B cell (primary cell): ENCODE measurements around the gene MMP14. TPM values are rescaled to one million over a fixed set of nuclear protein-coding genes. Genes with fewer than 3 reads are reported as not detected.

Source experiments
- ATAC-seq: fragments of 200-7000 bp; cut with Tn5 transposase; one replicate; pipeline ENCODE4 v1.10.0; 2021; ENCODE audit warnings: low read depth, mild to moderate bottlenecking, moderate number of reproducible peaks, moderate library complexity
- CTCF ChIA-PET: fragments of 350-600 bp; sonication (Branson Sonifier 250); formaldehyde crosslinking; loops from one replicate; lab custom pipeline; 2021; ENCODE audit warnings: antibody characterized with exemption, inconsistent platforms; lab: Charles Lee
- POLR2A ChIA-PET: fragments of 350-600 bp; sonication (Branson Sonifier 250); formaldehyde crosslinking; loops from one replicate; lab custom pipeline; 2021; ENCODE audit warnings: antibody characterized with exemption; lab: Charles Lee
- DNase-seq: peaks from one replicate; pipeline ENCODE4 v3.0.0; 2013
- H2AFZ ChIP-seq: 2 replicates; pipeline ENCODE4 v1.6.1; 2012; ENCODE audit warnings: mild to moderate bottlenecking, low read depth, low read length; ENCODE audit not compliant: insufficient read depth, poor library complexity, severe bottlenecking
- H3K27ac ChIP-seq, 2 donors: 1 replicate in 1 of 2; 2 replicates in 1 of 2; pipeline ENCODE4 v1.5.1; 2012 to 2013; ENCODE audit warnings: low read length in 2 of 2, mild to moderate bottlenecking in 2 of 2, moderate library complexity in 1 of 2
- H3K27me3 ChIP-seq, 4 experiments: fragments of 200-600 bp in 1 of 4; sonication (generic) in 1 of 4; replicated peaks in 1 of 4; 1 replicate in 2 of 4; 2 replicates in 2 of 4; pipeline versions ENCODE4 v1.6.1 to v1.7.0; 2013 to 2016; ENCODE audit warnings: low read length in 3 of 4, mild to moderate bottlenecking in 2 of 4, mixed read lengths in 1 of 4, moderate library complexity in 1 of 4; ENCODE audit not compliant: insufficient read depth in 4 of 4, control insufficient read depth in 3 of 4; ENCODE audit errors: control extremely low read depth in 1 of 4
- H3K36me3 ChIP-seq, 2 experiments: replicated peaks in 1 of 2; 1 replicate in 1 of 2; 2 replicates in 1 of 2; pipeline versions ENCODE4 v1.6.1 to v1.7.1; 2013; ENCODE audit warnings: low read length in 1 of 2; ENCODE audit not compliant: insufficient read depth in 2 of 2, control insufficient read depth in 1 of 2; ENCODE audit errors: control extremely low read depth in 1 of 2, extremely low read depth in 1 of 2
- H3K4me1 ChIP-seq, 2 donors: fragments of 200-600 bp in 1 of 2; sonication (generic) in 1 of 2; 1 replicate in 1 of 2; 2 replicates in 1 of 2; pipeline versions ENCODE4 v1.5.1 to v1.6.1; 2013 to 2017; ENCODE audit warnings: low read length in 2 of 2; ENCODE audit not compliant: control insufficient read depth in 2 of 2, insufficient read depth in 2 of 2
- H3K4me2 ChIP-seq: replicated peaks from 2 replicates; pipeline ENCODE3; 2012; ENCODE audit warnings: mild to moderate bottlenecking, low read depth, low read length; ENCODE audit not compliant: poor library complexity, severe bottlenecking
- H3K4me3 ChIP-seq, 5 experiments: fragments of 200-600 bp in 1 of 5; sonication (generic) in 1 of 5; 1 replicate in 3 of 5; 2 replicates in 2 of 5; pipeline versions ENCODE4 v1.5.1 to v1.7.0; 2011 to 2016; ENCODE audit warnings: low read length in 4 of 5, mild to moderate bottlenecking in 4 of 5, low read depth in 2 of 5, control low read depth in 1 of 5, moderate library complexity in 1 of 5; ENCODE audit not compliant: insufficient read depth in 1 of 5; ENCODE audit errors: control extremely low read depth in 1 of 5, extremely low read depth in 1 of 5
- H3K79me2 ChIP-seq: fragments of 200-600 bp; sonication (generic); one replicate; pipeline ENCODE4 v1.6.0; 2016; ENCODE audit warnings: low read length; ENCODE audit not compliant: control insufficient read depth, insufficient read depth
- H3K9ac ChIP-seq: fragments of 200-600 bp; sonication (generic); 2 replicates; pipeline ENCODE4 v1.6.1; 2017; ENCODE audit warnings: mild to moderate bottlenecking, low read length, moderate library complexity
- H3K9me3 ChIP-seq, 3 donors: one replicate each; pipeline versions ENCODE4 v1.6.1 to v1.7.1; 2013; ENCODE audit warnings: low read length in 2 of 3; ENCODE audit not compliant: control insufficient read depth in 2 of 3, insufficient read depth in 1 of 3; ENCODE audit errors: control extremely low read depth in 1 of 3
- H4K20me1 ChIP-seq: 2 replicates; pipeline ENCODE4 v1.6.0; 2012; ENCODE audit warnings: mild to moderate bottlenecking, low read length; ENCODE audit not compliant: insufficient read depth, control insufficient read depth, poor library complexity, severe bottlenecking
- H3K27ac Mint-ChIP-seq: one replicate; pipeline ENCODE4 v1.8.0; 2021; ENCODE audit warnings: mixed read lengths
- H3K27me3 Mint-ChIP-seq: one replicate; pipeline ENCODE4 v1.8.0; 2021; ENCODE audit warnings: mixed read lengths
- H3K4me1 Mint-ChIP-seq: one replicate; pipeline ENCODE4 v1.8.0; 2021; ENCODE audit warnings: mixed read lengths
- H3K4me3 Mint-ChIP-seq: one replicate; pipeline ENCODE4 v1.8.0; 2021; ENCODE audit warnings: mixed read lengths
- H3K9me3 Mint-ChIP-seq: one replicate; pipeline ENCODE4 v1.8.0; 2022; ENCODE audit warnings: mixed read lengths; ENCODE audit not compliant: insufficient read depth
- EZH2 ChIP-seq: IDR thresholded peaks from 2 replicates; pipeline ENCODE4 v1.6.1; 2012; ENCODE audit warnings: borderline replicate concordance, low read depth, mild to moderate bottlenecking, moderate library complexity, low read length; ENCODE audit not compliant: insufficient read depth, poor library complexity, severe bottlenecking
- WGBS: methylation state at CpG from one replicate; pipeline ENCODE4 v1.1.5; 2013; ENCODE audit warnings: missing lambda C conversion rate; ENCODE audit not compliant: insufficient coverage; 5-methylcytosine and 5-hydroxymethylcytosine counted together
- intact Hi-C: fragments of 100-400 bp; cut with micrococcal nuclease; formaldehyde crosslinking; loops from one replicate; pipeline ENCODE4 v1.10.0; 2022
- polyA plus RNA-seq: library from polyadenylated mRNA; depleted of rRNA; stranded (reverse); fragments of >200 nt; gene quantifications from 2 replicates; pipeline ENCODE4 v1.2.3, GENCODE V29; 2012
- total RNA-seq, 2 donors: library from RNA; stranded (reverse); fragments of 120-200 nt in 1 of 2; gene quantifications; 1 replicate in 1 of 2; 2 replicates in 1 of 2; pipeline versions ENCODE4 v1.2.3 to v1.2.4, GENCODE V29; 2013 to 2022
- TF ChIP-seq, protein P1 (sequence below): fragments of 200-600 bp; IDR thresholded peaks from one replicate; pipeline ENCODE4 v1.8.0; 2022; ENCODE audit warnings: antibody characterized with exemption, mild to moderate bottlenecking

Gene MMP14
- total and polyA plus RNA-seq, 2 donors (not counting 1 experiment from before 2014, with no cell fraction given) = 1.0 to 3.5 TPM

DNA sequence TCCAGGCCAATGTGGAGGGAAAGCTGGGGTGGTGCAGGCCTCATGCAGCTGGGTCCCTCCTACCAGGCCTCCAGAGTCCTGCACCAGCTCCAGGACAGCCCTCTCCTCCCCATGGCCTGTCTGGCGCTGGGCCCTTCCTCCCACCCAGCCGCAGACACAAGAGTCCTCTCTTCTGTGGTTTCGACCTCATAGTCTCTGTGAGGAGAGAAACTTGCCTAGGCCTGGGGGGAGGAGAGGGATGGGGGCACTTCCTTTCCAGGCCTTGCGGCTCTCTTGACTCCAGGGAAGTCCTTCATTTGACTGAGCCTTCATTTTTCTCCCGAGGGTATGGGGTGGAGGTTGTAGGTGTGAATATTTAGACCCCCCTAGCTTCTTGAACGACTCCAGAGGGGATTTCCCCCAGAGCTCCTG is 2.3 kb downstream of the MMP14 start:
- Histone ChIP-seq H3K4me3 (no peak overlapping the region), H2AFZ (no peak overlapping the region), H3K4me2 (no peak overlapping the region), H3K9ac (no peak overlapping the region), H3K9me3 (peaks cover 0 to 5% (median 0%) of the 10 kb centered on the region in 3 donors), H4K20me1 (no peaks in the 10 kb centered on the region), H3K27ac (no peak overlapping the region), H3K27me3 (peaks cover 0 to 29% (median 11%) of the 10 kb centered on the region in 4 experiments), H3K79me2 (no peaks in the 10 kb centered on the region), H3K4me1 (peaks cover 18 to 22% of the 10 kb centered on the region in 2 donors), H3K36me3 (peaks cover 7 to 19% of the 10 kb centered on the region in 2 experiments)
- peaks cover 4% of the 10 kb centered on the region for H3K27me3 Mint-ChIP-seq
- ATAC-seq = no peak
- ChIA-PET POLR2A (interaction anchor here (0.7 kb wide), 1 partner anchor 62 kb away, joined by 3 read pairs; no protein-coding TSS in a partner anchor), CTCF (interaction anchor here (0.6 to 5.0 kb wide), 8 partner anchors 8 to 254 kb away, joined by 3 to 62 read pairs (median 6); no protein-coding TSS in a partner anchor)
- H3K4me1 Mint-ChIP-seq = peaks cover 19% of the 10 kb centered on the region
- peak overlapping the region; percentile 14 for H3K4me3 Mint-ChIP-seq
- no peak for DNase-seq
- H3K9me3 Mint-ChIP-seq = no peaks in the 10 kb centered on the region
- intact Hi-C loops = no loop called here
- WGBS = 65% methylated on average over 2 of the region's 6 CpGs
- peak overlapping the region; percentile 62 for H3K27ac Mint-ChIP-seq
- no peak for TF ChIP-seq EZH2
- TF ChIP-seq, protein P1, sequence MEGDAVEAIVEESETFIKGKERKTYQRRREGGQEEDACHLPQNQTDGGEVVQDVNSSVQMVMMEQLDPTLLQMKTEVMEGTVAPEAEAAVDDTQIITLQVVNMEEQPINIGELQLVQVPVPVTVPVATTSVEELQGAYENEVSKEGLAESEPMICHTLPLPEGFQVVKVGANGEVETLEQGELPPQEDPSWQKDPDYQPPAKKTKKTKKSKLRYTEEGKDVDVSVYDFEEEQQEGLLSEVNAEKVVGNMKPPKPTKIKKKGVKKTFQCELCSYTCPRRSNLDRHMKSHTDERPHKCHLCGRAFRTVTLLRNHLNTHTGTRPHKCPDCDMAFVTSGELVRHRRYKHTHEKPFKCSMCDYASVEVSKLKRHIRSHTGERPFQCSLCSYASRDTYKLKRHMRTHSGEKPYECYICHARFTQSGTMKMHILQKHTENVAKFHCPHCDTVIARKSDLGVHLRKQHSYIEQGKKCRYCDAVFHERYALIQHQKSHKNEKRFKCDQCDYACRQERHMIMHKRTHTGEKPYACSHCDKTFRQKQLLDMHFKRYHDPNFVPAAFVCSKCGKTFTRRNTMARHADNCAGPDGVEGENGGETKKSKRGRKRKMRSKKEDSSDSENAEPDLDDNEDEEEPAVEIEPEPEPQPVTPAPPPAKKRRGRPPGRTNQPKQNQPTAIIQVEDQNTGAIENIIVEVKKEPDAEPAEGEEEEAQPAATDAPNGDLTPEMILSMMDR = no peak

DNA sequence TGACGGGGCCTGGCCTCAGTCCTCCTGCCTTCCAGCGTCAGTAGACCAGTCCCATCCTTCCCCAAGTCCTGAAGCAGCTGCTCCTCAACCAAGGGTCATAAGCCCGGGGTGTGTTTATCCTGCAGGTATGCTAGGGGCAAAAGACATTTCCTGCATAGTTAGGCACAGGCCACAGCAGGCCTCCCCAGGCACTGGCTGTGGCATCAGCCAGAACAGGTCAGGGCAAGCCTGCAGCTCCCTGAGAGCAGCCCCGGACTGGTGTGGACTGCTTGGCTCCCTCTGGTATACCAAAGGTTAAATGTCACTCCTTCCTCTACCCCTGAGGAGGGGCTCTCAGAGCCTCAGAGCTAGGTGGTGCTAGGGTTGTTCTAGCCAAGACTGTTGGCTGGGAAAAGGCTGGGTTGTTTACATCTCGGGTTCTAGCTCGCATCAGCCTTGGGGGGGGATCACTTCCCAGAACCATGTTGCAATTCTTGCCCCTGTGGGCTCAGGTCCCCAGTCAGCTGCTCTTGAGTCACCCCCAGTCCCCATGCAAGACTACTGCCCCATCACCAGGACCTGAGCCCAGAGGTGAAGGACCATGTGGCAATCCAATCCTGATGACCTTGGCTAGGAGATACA is 2.9 kb downstream of the MMP14 start:
- ATAC-seq (no peak), DNase-seq (no peak)
- H2AFZ ChIP-seq = no peak overlapping the region
- ChIA-PET POLR2A (interaction anchor here (0.5 to 1.3 kb wide), 2 partner anchors 45 to 241 kb away, joined by 3 read pairs; partner anchors contain the start of gene ABHD4), CTCF (interaction anchor here (0.6 to 5.0 kb wide), 8 partner anchors 9 to 255 kb away, joined by 3 to 62 read pairs (median 6); no protein-coding TSS in a partner anchor)
- intact Hi-C loops = no loop called here
- no peaks in the 10 kb centered on the region for H3K9me3 Mint-ChIP-seq
- H3K9ac ChIP-seq = no peak overlapping the region
- H3K79me2 ChIP-seq = no peaks in the 10 kb centered on the region
- H4K20me1 ChIP-seq = no peaks in the 10 kb centered on the region
- peaks cover 0 to 29% (median 11%) of the 10 kb centered on the region in 4 experiments for H3K27me3 ChIP-seq
- peaks cover 19% of the 10 kb centered on the region for H3K4me1 Mint-ChIP-seq
- H3K4me1 ChIP-seq = peaks cover 18 to 22% of the 10 kb centered on the region in 2 donors
- 84% methylated on average over 5 of the region's 6 CpGs for WGBS
- H3K36me3 ChIP-seq = peaks cover 2 to 13% of the 10 kb centered on the region in 2 experiments
- peaks cover 4% of the 10 kb centered on the region for H3K27me3 Mint-ChIP-seq
- H3K27ac ChIP-seq = no peak overlapping the region
- peaks cover 0 to 5% (median 0%) of the 10 kb centered on the region in 3 donors for H3K9me3 ChIP-seq
- TF ChIP-seq, protein P1 = no peak
- no peak for TF ChIP-seq EZH2
- peak overlapping the region; percentile 14 for H3K4me3 Mint-ChIP-seq
- no peak overlapping the region for H3K4me2 ChIP-seq
- no peak overlapping the region for H3K4me3 ChIP-seq
- peak overlapping the region; percentile 62 for H3K27ac Mint-ChIP-seq
